ENCODE data around the gene PPDPF. TPM values are rescaled to one million over a fixed set of nuclear protein-coding genes. Genes with fewer than 3 reads are reported as not detected.

PPDPF gene
- total RNA-seq, 1 experiment from 2014 or later, result 634 TPM

GRCh38 chr20:63555661-63556381 is 35.3 kb downstream of the PPDPF start:
- Histone ChIP-seq H3K27me3 (replicated peaks; ENCODE audit: control insufficient read depth, insufficient read depth, low read length) (no peaks in the 10 kb centered on the region), H3K9me3 (peaks cover 9% of the 10 kb centered on the region), H3K4me1 (no peaks in the 10 kb centered on the region; the same call in 1 of the 2 replicates), H3K36me3 (ENCODE audit: control insufficient read depth, insufficient read depth, low read length) (no peaks in the 10 kb centered on the region), H3K4me3 (ENCODE audit: low read depth, low read length) (no peak overlapping the region)
- DNase-seq, result no peak
- Mint-ChIP-seq H3K4me1 (ENCODE audit: low read depth, unreplicated experiment) (no peaks in the 10 kb centered on the region), H3K27ac (ENCODE audit: unreplicated experiment) (no peak overlapping the region), H3K9me3 (ENCODE audit: unreplicated experiment) (no peaks in the 10 kb centered on the region), H3K36me3 (ENCODE audit: insufficient read depth, unreplicated experiment) (peaks cover 23% of the 10 kb centered on the region), H3K27me3 (ENCODE audit: insufficient read depth, unreplicated experiment) (no peaks in the 10 kb centered on the region), H3K4me3 (ENCODE audit: unreplicated experiment) (no peak overlapping the region)
- BruUV-seq (replicated peaks), result no TSS peak
- ChIA-PET CTCF (interaction anchor here (0.6 to 1.1 kb wide), 2 partner anchors 18 to 30 kb away, joined by 4 read pairs; partner anchors contain the start of gene PTK6), POLR2A (interaction anchor here (1.8 kb wide), 1 partner anchor 18 kb away, joined by 6 read pairs; the partner anchor contains the start of gene HELZ2)
- intact Hi-C loops (cut with micrococcal nuclease; ENCODE audit: unreplicated experiment), result no loop called here
- TF ChIP-seq CTCF (IDR thresholded peaks at IDR 0.05; ENCODE audit: insufficient read depth in 1 of 2, low read depth in 1 of 2, low read length in 1 of 2, severe bottlenecking in 1 of 2, unreplicated experiment in 1 of 2), result no peak

- BruUV-seq (replicated peaks), result no TSS peak
- intact Hi-C loops (cut with micrococcal nuclease; ENCODE audit: unreplicated experiment), result no loop called here
- no peak for TF ChIP-seq CTCF (IDR thresholded peaks at IDR 0.05; ENCODE audit: insufficient read depth in 1 of 2, low read depth in 1 of 2, low read length in 1 of 2, severe bottlenecking in 1 of 2, unreplicated experiment in 1 of 2)
- CTCF ChIA-PET, result no interaction called here
- no peaks in the 10 kb centered on the region for H3K27me3 Mint-ChIP-seq (ENCODE audit: insufficient read depth, unreplicated experiment)
- H3K4me1 ChIP-seq, result no peaks in the 10 kb centered on the region; the same call in 1 of the 2 replicates
- H3K9me3 Mint-ChIP-seq (ENCODE audit: unreplicated experiment), result no peaks in the 10 kb centered on the region
- no peak overlapping the region for H3K27ac Mint-ChIP-seq (ENCODE audit: unreplicated experiment)
- H3K27me3 ChIP-seq (replicated peaks; ENCODE audit: control insufficient read depth, insufficient read depth, low read length), result no peaks in the 10 kb centered on the region
- H3K36me3 Mint-ChIP-seq (ENCODE audit: insufficient read depth, unreplicated experiment), result peaks cover 23% of the 10 kb centered on the region
- H3K4me1 Mint-ChIP-seq (ENCODE audit: low read depth, unreplicated experiment), result no peaks in the 10 kb centered on the region
- peaks cover 9% of the 10 kb centered on the region for H3K9me3 ChIP-seq
- H3K4me3 ChIP-seq (ENCODE audit: low read depth, low read length), result no peak overlapping the region
- H3K4me3 Mint-ChIP-seq (ENCODE audit: unreplicated experiment), result no peak overlapping the region
- no peaks in the 10 kb centered on the region for H3K36me3 ChIP-seq (ENCODE audit: control insufficient read depth, insufficient read depth, low read length)
- POLR2A ChIA-PET, result no interaction called here
- DNase-seq, result no peak
These were observed 36.4 kb downstream of the PPDPF start for GRCh38 chr20:63556873-63557478.

GRCh38 chr20:63557481-63557891 is 36.9 kb downstream of the PPDPF start:
- no peaks in the 10 kb centered on the region for H3K36me3 ChIP-seq (ENCODE audit: control insufficient read depth, insufficient read depth, low read length)
- peaks cover 9% of the 10 kb centered on the region for H3K9me3 ChIP-seq
- Mint-ChIP-seq H3K27ac (ENCODE audit: unreplicated experiment) (no peak overlapping the region), H3K27me3 (ENCODE audit: insufficient read depth, unreplicated experiment) (no peaks in the 10 kb centered on the region), H3K4me3 (ENCODE audit: unreplicated experiment) (no peak overlapping the region), H3K36me3 (ENCODE audit: insufficient read depth, unreplicated experiment) (peaks cover 23% of the 10 kb centered on the region), H3K4me1 (ENCODE audit: low read depth, unreplicated experiment) (no peaks in the 10 kb centered on the region), H3K9me3 (ENCODE audit: unreplicated experiment) (no peaks in the 10 kb centered on the region)
- POLR2A ChIA-PET, result no interaction called here
- CTCF ChIA-PET, result no interaction called here
- no peaks in the 10 kb centered on the region for H3K27me3 ChIP-seq (replicated peaks; ENCODE audit: control insufficient read depth, insufficient read depth, low read length)
- H3K4me3 ChIP-seq (ENCODE audit: low read depth, low read length), result no peak overlapping the region
- BruUV-seq (replicated peaks), result no TSS peak
- no peak for DNase-seq
- intact Hi-C loops (cut with micrococcal nuclease; ENCODE audit: unreplicated experiment), result no loop called here
- no peaks in the 10 kb centered on the region; the same call in 1 of the 2 replicates for H3K4me1 ChIP-seq
- no peak for TF ChIP-seq CTCF (IDR thresholded peaks at IDR 0.05; ENCODE audit: insufficient read depth in 1 of 2, low read depth in 1 of 2, low read length in 1 of 2, severe bottlenecking in 1 of 2, unreplicated experiment in 1 of 2)
